Measurements from ENCODE around the gene G3BP1.

DNA sequence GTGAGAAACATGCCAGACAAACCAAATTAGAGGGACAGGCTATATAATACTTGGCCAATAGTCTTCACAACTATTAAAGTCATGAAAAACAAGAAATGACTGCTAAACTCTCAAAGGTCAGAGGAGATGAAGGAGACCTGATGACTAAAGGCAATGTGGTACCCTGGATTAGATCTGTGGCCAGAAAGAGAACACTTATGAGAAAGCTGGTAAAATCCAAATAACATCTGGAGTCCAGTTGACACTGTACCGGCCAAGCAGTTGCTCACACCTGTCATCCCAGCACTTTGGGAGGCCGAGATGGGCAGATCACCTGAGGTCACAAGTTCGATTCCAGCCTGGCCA is 37.7 kb upstream of the G3BP1 start:
- TF ChIP-seq, protein P1, sequence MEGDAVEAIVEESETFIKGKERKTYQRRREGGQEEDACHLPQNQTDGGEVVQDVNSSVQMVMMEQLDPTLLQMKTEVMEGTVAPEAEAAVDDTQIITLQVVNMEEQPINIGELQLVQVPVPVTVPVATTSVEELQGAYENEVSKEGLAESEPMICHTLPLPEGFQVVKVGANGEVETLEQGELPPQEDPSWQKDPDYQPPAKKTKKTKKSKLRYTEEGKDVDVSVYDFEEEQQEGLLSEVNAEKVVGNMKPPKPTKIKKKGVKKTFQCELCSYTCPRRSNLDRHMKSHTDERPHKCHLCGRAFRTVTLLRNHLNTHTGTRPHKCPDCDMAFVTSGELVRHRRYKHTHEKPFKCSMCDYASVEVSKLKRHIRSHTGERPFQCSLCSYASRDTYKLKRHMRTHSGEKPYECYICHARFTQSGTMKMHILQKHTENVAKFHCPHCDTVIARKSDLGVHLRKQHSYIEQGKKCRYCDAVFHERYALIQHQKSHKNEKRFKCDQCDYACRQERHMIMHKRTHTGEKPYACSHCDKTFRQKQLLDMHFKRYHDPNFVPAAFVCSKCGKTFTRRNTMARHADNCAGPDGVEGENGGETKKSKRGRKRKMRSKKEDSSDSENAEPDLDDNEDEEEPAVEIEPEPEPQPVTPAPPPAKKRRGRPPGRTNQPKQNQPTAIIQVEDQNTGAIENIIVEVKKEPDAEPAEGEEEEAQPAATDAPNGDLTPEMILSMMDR (IDR thresholded peaks at IDR 0.05): no peak
- TF ChIP-seq POLR2A (IDR thresholded peaks at IDR 0.05): no peak

Data from esophagus squamous epithelium (tissue), 4 donors.